Activated naive CD8-positive, alpha-beta T cell (primary cell): ENCODE measurements around the gene EDEM2.
A peak's percentile ranks its signal among the peaks of the same experiment; 100 is the strongest.
"Not testable (repeated sequence)": the region's sequence is repeated elsewhere in the genome, so short reads cannot be mapped to it uniquely, and the experiment has no call there.

Experiments
- H3K27ac Mint-ChIP-seq: one replicate; pipeline ENCODE4 v1.8.0; 2021; ENCODE audit warnings: mixed read lengths
- H3K27me3 Mint-ChIP-seq: one replicate; pipeline ENCODE4 v1.8.0; 2021; ENCODE audit warnings: mixed read lengths
- H3K36me3 Mint-ChIP-seq: one replicate; pipeline ENCODE4 v1.8.0; 2021; ENCODE audit warnings: mixed read lengths
- H3K4me1 Mint-ChIP-seq: one replicate; pipeline ENCODE4 v1.8.0; 2021; ENCODE audit warnings: low read depth, mixed read lengths
- H3K4me3 Mint-ChIP-seq: one replicate; pipeline ENCODE4 v1.8.0; 2021; ENCODE audit warnings: mild to moderate bottlenecking, mixed read lengths
- H3K9me3 Mint-ChIP-seq: one replicate; pipeline ENCODE4 v1.8.0; 2021; ENCODE audit warnings: low read depth, mixed read lengths

EDEM2 gene

GRCh38 chr20:35174458-35175216 lies 27.5 kb upstream of the EDEM2 start:
- peaks cover 8% of the 10 kb centered on the region for H3K36me3 Mint-ChIP-seq

GRCh38 chr20:35173576-35174192 lies 26.5 kb upstream of the EDEM2 start:
- Mint-ChIP-seq H3K4me3 (no peak overlapping the region), H3K4me1 (peaks cover 24% of the 10 kb centered on the region), H3K27me3 (no peaks in the 10 kb centered on the region), H3K36me3 (peaks cover 6% of the 10 kb centered on the region), H3K27ac (no peak overlapping the region), H3K9me3 (no peaks in the 10 kb centered on the region)

More at GRCh38 chr20:35174458-35175216, 27.5 kb upstream of the EDEM2 start:
- no peak overlapping the region for H3K4me3 Mint-ChIP-seq
- H3K27ac Mint-ChIP-seq, result no peak overlapping the region
- no peaks in the 10 kb centered on the region for H3K9me3 Mint-ChIP-seq
- H3K27me3 Mint-ChIP-seq, result no peaks in the 10 kb centered on the region
- H3K4me1 Mint-ChIP-seq, result peaks cover 24% of the 10 kb centered on the region

GRCh38 chr20:35172434-35172806 lies 25.3 kb upstream of the EDEM2 start:
- no peaks in the 10 kb centered on the region for H3K9me3 Mint-ChIP-seq
- peaks cover 6% of the 10 kb centered on the region for H3K36me3 Mint-ChIP-seq
- H3K4me3 Mint-ChIP-seq, result peak overlapping the region; percentile 83
- H3K27me3 Mint-ChIP-seq, result no peaks in the 10 kb centered on the region
- H3K4me1 Mint-ChIP-seq, result peaks cover 24% of the 10 kb centered on the region
- H3K27ac Mint-ChIP-seq, result peak overlapping the region; percentile 76

- Mint-ChIP-seq H3K36me3 (peaks cover 6% of the 10 kb centered on the region), H3K4me3 (peak within 1 kb of the TSS; percentile 83), H3K9me3 (no peaks in the 10 kb centered on the region), H3K27me3 (no peaks in the 10 kb centered on the region), H3K27ac (peak within 1 kb of the TSS; percentile 76), H3K4me1 (peaks cover 24% of the 10 kb centered on the region)
Measured at GRCh38 chr20:35171753-35172433, 24.8 kb upstream of the EDEM2 start, which contains the start of gene PROCR. TSS of gene PROCR (plus strand) at chr20:35172072. CDS start at chr20:35172155, 83 bp downstream.

- peaks cover 6% of the 10 kb centered on the region for H3K36me3 Mint-ChIP-seq
- no peaks in the 10 kb centered on the region for H3K27me3 Mint-ChIP-seq
- no peak overlapping the region for H3K27ac Mint-ChIP-seq
- peak overlapping the region; percentile 83 for H3K4me3 Mint-ChIP-seq
- H3K9me3 Mint-ChIP-seq, result no peaks in the 10 kb centered on the region
- H3K4me1 Mint-ChIP-seq, result peaks cover 26% of the 10 kb centered on the region
Measured at GRCh38 chr20:35171438-35171752, 24.3 kb upstream of the EDEM2 start.

GRCh38 chr20:35168701-35169409 lies 21.7 kb upstream of the EDEM2 start:
- H3K27ac Mint-ChIP-seq, H3K9me3 Mint-ChIP-seq, H3K27me3 Mint-ChIP-seq, H3K4me3 Mint-ChIP-seq, H3K36me3 Mint-ChIP-seq: not testable (repeated sequence)
- H3K4me1 Mint-ChIP-seq, result peaks cover 22% of the 10 kb centered on the region

GRCh38 chr20:35167787-35168186 lies 20.7 kb upstream of the EDEM2 start:
- Mint-ChIP-seq H3K4me3 (no peak overlapping the region), H3K36me3 (peaks cover 3% of the 10 kb centered on the region), H3K27ac (no peak overlapping the region), H3K4me1 (peaks cover 19% of the 10 kb centered on the region), H3K27me3 (no peaks in the 10 kb centered on the region), H3K9me3 (no peaks in the 10 kb centered on the region)

- H3K27me3 Mint-ChIP-seq, result no peaks in the 10 kb centered on the region
- peaks cover 5% of the 10 kb centered on the region for H3K36me3 Mint-ChIP-seq
- peaks cover 17% of the 10 kb centered on the region for H3K4me1 Mint-ChIP-seq
- no peak overlapping the region for H3K27ac Mint-ChIP-seq
- no peaks in the 10 kb centered on the region for H3K9me3 Mint-ChIP-seq
- no peak overlapping the region for H3K4me3 Mint-ChIP-seq
Measured at GRCh38 chr20:35166242-35166830, 19.2 kb upstream of the EDEM2 start.

GRCh38 chr20:35165221-35166185 lies 18.4 kb upstream of the EDEM2 start:
- Mint-ChIP-seq H3K27ac (no peak overlapping the region), H3K27me3 (no peaks in the 10 kb centered on the region), H3K9me3 (no peaks in the 10 kb centered on the region), H3K36me3 (peaks cover 5% of the 10 kb centered on the region), H3K4me1 (peaks cover 20% of the 10 kb centered on the region), H3K4me3 (no peak overlapping the region)

GRCh38 chr20:35164531-35164930 lies 17.4 kb upstream of the EDEM2 start:
- not testable (repeated sequence) for H3K27ac Mint-ChIP-seq, H3K27me3 Mint-ChIP-seq, H3K36me3 Mint-ChIP-seq, H3K4me3 Mint-ChIP-seq, H3K9me3 Mint-ChIP-seq
- peaks cover 22% of the 10 kb centered on the region for H3K4me1 Mint-ChIP-seq

- peak overlapping the region; percentile 28 for H3K27ac Mint-ChIP-seq
- peak overlapping the region; percentile 52 for H3K4me3 Mint-ChIP-seq
- not testable (repeated sequence) for H3K36me3 Mint-ChIP-seq
Measured at GRCh38 chr20:35160341-35160740, 13.2 kb upstream of the EDEM2 start.

GRCh38 chr20:35156978-35157377 lies 9.8 kb upstream of the EDEM2 start:
- Mint-ChIP-seq H3K27ac (no peak overlapping the region), H3K9me3 (no peaks in the 10 kb centered on the region), H3K4me3 (no peak overlapping the region), H3K27me3 (no peaks in the 10 kb centered on the region), H3K36me3 (no peaks in the 10 kb centered on the region), H3K4me1 (peaks cover 13% of the 10 kb centered on the region)

More at GRCh38 chr20:35160341-35160740, 13.2 kb upstream of the EDEM2 start:
- peaks cover 20% of the 10 kb centered on the region for H3K4me1 Mint-ChIP-seq
- not testable (repeated sequence) for H3K9me3 Mint-ChIP-seq, H3K27me3 Mint-ChIP-seq

GRCh38 chr20:35155936-35156335 lies 8.8 kb upstream of the EDEM2 start:
- no peaks in the 10 kb centered on the region for H3K36me3 Mint-ChIP-seq
- H3K9me3 Mint-ChIP-seq, result no peaks in the 10 kb centered on the region
- H3K4me1 Mint-ChIP-seq, result peaks cover 6% of the 10 kb centered on the region
- H3K27me3 Mint-ChIP-seq, result no peaks in the 10 kb centered on the region
- H3K27ac Mint-ChIP-seq, result no peak overlapping the region
- no peak overlapping the region for H3K4me3 Mint-ChIP-seq

- H3K27ac Mint-ChIP-seq, result no peak overlapping the region
- no peaks in the 10 kb centered on the region for H3K9me3 Mint-ChIP-seq
- H3K4me1 Mint-ChIP-seq, result peaks cover 11% of the 10 kb centered on the region
- no peaks in the 10 kb centered on the region for H3K36me3 Mint-ChIP-seq
- H3K4me3 Mint-ChIP-seq, result no peak overlapping the region
- no peaks in the 10 kb centered on the region for H3K27me3 Mint-ChIP-seq
Measured at GRCh38 chr20:35151736-35152135, 4.6 kb upstream of the EDEM2 start.
